GM12892 (cell line): ENCODE data around the gene LBX2.

Experiments used
- POLR2A ChIP-seq: IDR thresholded peaks from 2 replicates; pipeline ENCODE4 v1.6.1; 2011; ENCODE audit warnings: low read depth, low read length, control low read depth
- POLR2AphosphoS5 ChIP-seq: IDR thresholded peaks from 2 replicates; pipeline ENCODE4 v1.6.1; 2011; ENCODE audit warnings: low read depth, low read length, control low read depth
- TAF1 ChIP-seq: IDR thresholded peaks from 2 replicates; pipeline ENCODE4 v1.6.1; 2011; ENCODE audit warnings: low read depth, mild to moderate bottlenecking, control low read depth, low read length, borderline replicate concordance

GRCh38 chr2:74511104-74511989, 11.9 kb upstream of the LBX2 start:
- no peak for TF ChIP-seq POLR2A
- TF ChIP-seq POLR2AphosphoS5 = no peak
- TF ChIP-seq TAF1 = no peak
